Natural killer cell (primary cell): ENCODE data around the gene KCNH3. TPM values are rescaled to one million over a fixed set of nuclear protein-coding genes. Genes with fewer than 3 reads are reported as not detected.

ENCODE experiments used
- ATAC-seq, 3 donors: fragments of 150-1000 bp in 2 of 3; fragments of 200-7000 bp in 1 of 3; cut with Tn5 transposase; 1 replicate in 1 of 3; 2 replicates in 2 of 3; pipeline ENCODE4 v1.10.0; 2021; ENCODE audit warnings: mild to moderate bottlenecking in 2 of 3, moderate library complexity in 2 of 3
- DNase-seq, 2 donors: peaks; one replicate each; pipeline versions ENCODE4 v3.0.0 to v3.0.0-alpha.2; 2013 to 2021; ENCODE audit warnings: mixed read lengths in 1 of 2
- H3K27ac ChIP-seq: one replicate; pipeline ENCODE4 v1.5.1; 2013; ENCODE audit warnings: mild to moderate bottlenecking, low read length
- H3K27me3 ChIP-seq: one replicate; pipeline ENCODE4 v1.6.1; 2013; ENCODE audit warnings: low read length; ENCODE audit not compliant: control insufficient read depth, insufficient read depth
- H3K36me3 ChIP-seq: one replicate; pipeline ENCODE4 v1.6.1; 2013; ENCODE audit warnings: low read length; ENCODE audit not compliant: control insufficient read depth, insufficient read depth
- H3K4me1 ChIP-seq: one replicate; pipeline ENCODE4 v1.6.1; 2013; ENCODE audit warnings: low read length; ENCODE audit not compliant: control insufficient read depth, insufficient read depth
- H3K4me3 ChIP-seq: one replicate; pipeline ENCODE4 v1.5.1; 2013; ENCODE audit warnings: low read length
- H3K9me3 ChIP-seq: one replicate; pipeline ENCODE4 v1.6.1; 2013; ENCODE audit warnings: low read length; ENCODE audit not compliant: control insufficient read depth, insufficient read depth
- H3K27ac Mint-ChIP-seq, 2 donors: one replicate each; pipeline ENCODE4 v1.8.0; 2022; ENCODE audit warnings: mild to moderate bottlenecking in 2 of 2, mixed read lengths in 2 of 2, moderate library complexity in 1 of 2
- H3K27me3 Mint-ChIP-seq, 2 donors: one replicate each; pipeline ENCODE4 v1.8.0; 2022; ENCODE audit warnings: low read depth in 2 of 2, mixed read lengths in 2 of 2
- H3K36me3 Mint-ChIP-seq: one replicate; pipeline ENCODE4 v1.8.0; 2022; ENCODE audit warnings: mixed read lengths
- H3K4me1 Mint-ChIP-seq, 2 donors: one replicate each; pipeline ENCODE4 v1.8.0; 2022; ENCODE audit warnings: mixed read lengths in 2 of 2
- H3K4me3 Mint-ChIP-seq: one replicate; pipeline ENCODE4 v1.8.0; 2022; ENCODE audit warnings: mild to moderate bottlenecking, moderate library complexity, mixed read lengths
- H3K9me3 Mint-ChIP-seq, 2 donors: one replicate each; pipeline ENCODE4 v1.8.0; 2022; ENCODE audit warnings: mixed read lengths in 2 of 2
- WGBS: methylation state at CpG from one replicate; pipeline ENCODE4 v1.1.7; 2013; ENCODE audit warnings: missing lambda C conversion rate; ENCODE audit not compliant: insufficient coverage; 5-methylcytosine and 5-hydroxymethylcytosine counted together
- intact Hi-C: fragments of 100-400 bp; cut with micrococcal nuclease; formaldehyde crosslinking; loops from one replicate; pipeline ENCODE4 v1.14.2; 2022
- total RNA-seq, 4 donors: library from RNA; stranded (reverse); fragments of 120-200 nt in 1 of 4; gene quantifications; one replicate each; pipeline versions ENCODE4 v1.2.3 to v1.2.4, GENCODE V29; 2013 to 2022
- TF ChIP-seq, protein P1 (sequence below): fragments of 200-600 bp; IDR thresholded peaks from one replicate; pipeline ENCODE4 v1.8.0; 2022; ENCODE audit warnings: antibody characterized with exemption

KCNH3 gene
- total RNA-seq, 3 donors from 2014 or later (not counting 1 experiment from before 2014, with no cell fraction given), result 1.2 to 1.7 (median 1.6) TPM

DNA sequence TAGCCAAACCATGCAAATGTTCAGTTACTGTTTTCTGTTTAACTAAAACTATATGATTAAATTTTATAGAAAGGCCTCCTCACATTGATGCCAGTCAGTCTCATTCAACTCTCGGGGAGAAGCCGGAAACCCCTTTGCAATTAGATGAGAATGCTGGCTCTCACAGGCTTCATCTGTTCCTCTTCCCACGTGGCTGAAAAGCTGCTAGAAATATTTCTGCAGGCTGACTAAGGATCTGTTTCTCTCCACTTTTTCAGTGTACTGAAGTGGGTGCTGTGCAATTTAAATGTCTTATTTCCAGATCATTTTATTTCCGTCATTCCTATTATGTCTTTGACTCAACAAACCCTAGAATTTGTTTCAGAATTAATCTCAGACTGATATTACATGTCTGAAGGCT is 17.4 kb upstream of the KCNH3 start:
- H3K9me3 Mint-ChIP-seq, result no peaks in the 10 kb centered on the region

DNA sequence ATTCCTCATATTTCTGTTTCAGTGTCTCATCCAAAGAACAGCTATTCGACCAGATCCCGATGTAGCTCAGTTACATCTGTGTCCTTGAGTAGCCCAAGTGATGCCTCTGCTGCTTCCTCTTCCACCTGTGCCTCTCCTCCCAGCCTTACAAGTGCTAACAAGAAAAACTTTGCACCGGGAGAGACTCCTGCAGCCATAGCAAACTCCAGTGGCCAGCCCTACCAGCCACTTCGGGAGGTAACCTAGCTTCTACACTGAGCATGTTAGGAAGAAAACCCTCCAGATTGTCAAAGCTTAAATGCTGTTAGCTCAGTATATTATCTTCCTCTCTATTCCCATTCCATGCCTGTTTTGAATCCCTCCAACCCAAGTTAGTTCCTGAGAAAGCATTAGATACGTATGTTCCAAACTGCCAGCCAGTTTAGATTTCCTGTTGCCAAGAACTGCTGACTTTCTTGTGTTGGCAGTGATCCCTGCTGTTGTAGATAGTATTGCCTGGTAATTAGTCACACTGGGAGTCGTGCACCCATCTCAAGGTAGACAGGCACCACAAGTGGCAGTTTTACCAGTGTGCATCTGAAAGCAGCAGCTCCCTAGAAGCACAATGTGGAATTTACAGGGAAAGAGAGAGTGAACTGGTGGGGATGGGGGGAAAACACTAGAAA is 14.0 kb upstream of the KCNH3 start:
- Histone ChIP-seq H3K9me3 (no peaks in the 10 kb centered on the region), H3K27ac (no peak overlapping the region), H3K4me3 (no peak overlapping the region), H3K36me3 (peaks cover 19% of the 10 kb centered on the region), H3K4me1 (no peaks in the 10 kb centered on the region), H3K27me3 (no peaks in the 10 kb centered on the region)
- H3K4me3 Mint-ChIP-seq, result no peak overlapping the region
- no peak for DNase-seq
- 97% methylated on average over 6 of the region's 6 CpGs for WGBS
- H3K27ac Mint-ChIP-seq, result no peak overlapping the region
- H3K36me3 Mint-ChIP-seq, result peaks cover 15% of the 10 kb centered on the region
- no peaks in the 10 kb centered on the region for H3K27me3 Mint-ChIP-seq
- no peaks in the 10 kb centered on the region for H3K4me1 Mint-ChIP-seq
- no peaks in the 10 kb centered on the region for H3K9me3 Mint-ChIP-seq
- intact Hi-C loops, result no loop called here
- TF ChIP-seq, protein P1, sequence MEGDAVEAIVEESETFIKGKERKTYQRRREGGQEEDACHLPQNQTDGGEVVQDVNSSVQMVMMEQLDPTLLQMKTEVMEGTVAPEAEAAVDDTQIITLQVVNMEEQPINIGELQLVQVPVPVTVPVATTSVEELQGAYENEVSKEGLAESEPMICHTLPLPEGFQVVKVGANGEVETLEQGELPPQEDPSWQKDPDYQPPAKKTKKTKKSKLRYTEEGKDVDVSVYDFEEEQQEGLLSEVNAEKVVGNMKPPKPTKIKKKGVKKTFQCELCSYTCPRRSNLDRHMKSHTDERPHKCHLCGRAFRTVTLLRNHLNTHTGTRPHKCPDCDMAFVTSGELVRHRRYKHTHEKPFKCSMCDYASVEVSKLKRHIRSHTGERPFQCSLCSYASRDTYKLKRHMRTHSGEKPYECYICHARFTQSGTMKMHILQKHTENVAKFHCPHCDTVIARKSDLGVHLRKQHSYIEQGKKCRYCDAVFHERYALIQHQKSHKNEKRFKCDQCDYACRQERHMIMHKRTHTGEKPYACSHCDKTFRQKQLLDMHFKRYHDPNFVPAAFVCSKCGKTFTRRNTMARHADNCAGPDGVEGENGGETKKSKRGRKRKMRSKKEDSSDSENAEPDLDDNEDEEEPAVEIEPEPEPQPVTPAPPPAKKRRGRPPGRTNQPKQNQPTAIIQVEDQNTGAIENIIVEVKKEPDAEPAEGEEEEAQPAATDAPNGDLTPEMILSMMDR, result no peak
- ATAC-seq, result no peak

More for the DNA sequence above, 17.4 kb upstream of the KCNH3 start:
- H3K4me1 ChIP-seq, result no peaks in the 10 kb centered on the region
- peaks cover 15% of the 10 kb centered on the region for H3K36me3 Mint-ChIP-seq
- peaks cover 19% of the 10 kb centered on the region for H3K36me3 ChIP-seq
- H3K27me3 Mint-ChIP-seq, result no peaks in the 10 kb centered on the region
- intact Hi-C loops, result no loop called here
- no peak overlapping the region for H3K27ac Mint-ChIP-seq
- H3K4me3 ChIP-seq, result no peak overlapping the region
- TF ChIP-seq, protein P1, result no peak
- H3K4me1 Mint-ChIP-seq, result no peaks in the 10 kb centered on the region
- no peaks in the 10 kb centered on the region for H3K27me3 ChIP-seq
- no peak overlapping the region for H3K27ac ChIP-seq
- DNase-seq (no peak), ATAC-seq (no peak)
- no peak overlapping the region for H3K4me3 Mint-ChIP-seq
- 84% methylated on average over 4 of the region's 4 CpGs for WGBS
- H3K9me3 ChIP-seq, result no peaks in the 10 kb centered on the region

DNA sequence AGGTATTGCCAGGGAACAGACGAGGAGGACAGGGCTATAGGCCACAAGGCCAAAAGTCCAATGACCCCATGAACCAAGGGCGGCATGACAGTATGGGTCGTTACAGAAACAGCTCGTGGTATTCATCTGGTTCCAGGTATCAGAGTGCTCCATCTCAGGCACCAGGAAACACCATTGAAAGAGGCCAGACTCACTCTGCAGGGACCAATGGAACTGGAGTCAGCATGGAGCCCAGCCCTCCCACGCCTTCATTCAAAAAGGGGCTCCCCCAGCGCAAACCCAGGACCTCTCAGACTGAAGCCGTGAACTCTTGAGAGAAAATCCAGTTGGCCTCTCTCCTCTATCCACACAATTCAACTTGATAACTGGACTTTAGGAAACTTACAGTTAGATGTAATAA is 12.9 kb upstream of the KCNH3 start:
- Mint-ChIP-seq H3K4me3 (no peak overlapping the region), H3K27ac (no peak overlapping the region)
- DNase-seq, result no peak

More for the DNA sequence above, 12.9 kb upstream of the KCNH3 start:
- intact Hi-C loops, result no loop called here
- Histone ChIP-seq H3K36me3 (peaks cover 19% of the 10 kb centered on the region), H3K4me3 (no peak overlapping the region), H3K4me1 (no peaks in the 10 kb centered on the region), H3K9me3 (no peaks in the 10 kb centered on the region), H3K27ac (no peak overlapping the region), H3K27me3 (no peaks in the 10 kb centered on the region)
- no peaks in the 10 kb centered on the region for H3K27me3 Mint-ChIP-seq
- H3K9me3 Mint-ChIP-seq, result no peaks in the 10 kb centered on the region
- TF ChIP-seq, protein P1, result no peak
- 97% methylated on average over 7 of the region's 7 CpGs for WGBS
- H3K36me3 Mint-ChIP-seq, result peaks cover 15% of the 10 kb centered on the region
- no peak for ATAC-seq
- no peaks in the 10 kb centered on the region for H3K4me1 Mint-ChIP-seq
